OCI-LY1 (cell line): Measurements from ENCODE around the gene METTL21C.

Source experiments
- EZH2 ChIP-seq: fragments of 200-600 bp; sonication (generic), shearing (Covaris generic); IDR thresholded peaks from 2 replicates; pipeline ENCODE4 v1.8.0; 2017; ENCODE audit warnings: borderline replicate concordance, mixed run types, mild to moderate bottlenecking, antibody characterized with exemption, low read length, moderate library complexity, mixed read lengths
- TF ChIP-seq, protein P1 (sequence below): fragments of 200-600 bp; sonication (generic), shearing (Covaris generic); IDR thresholded peaks from 2 replicates; pipeline ENCODE4 v1.5.1; 2017; ENCODE audit warnings: mild to moderate bottlenecking, antibody characterized with exemption, low read length, moderate library complexity, mixed read lengths

DNA sequence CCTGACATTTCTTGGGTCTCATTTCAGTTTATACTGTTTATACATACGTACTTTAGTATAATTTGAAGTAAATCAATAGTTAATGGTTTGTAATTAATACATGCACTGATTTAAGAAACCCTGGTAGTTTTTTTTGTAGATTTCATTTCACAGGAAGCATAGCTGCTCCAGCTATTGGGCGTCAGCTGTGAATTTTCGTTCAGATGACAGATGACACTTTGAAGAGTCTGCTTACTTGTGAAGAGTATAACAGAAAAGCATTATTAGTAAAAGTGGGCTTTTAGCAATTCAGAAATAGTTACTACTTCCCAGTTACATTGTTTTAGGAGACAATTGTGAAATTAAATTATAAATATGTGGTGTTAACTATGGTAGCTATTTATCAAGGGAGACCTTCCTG lies 44.4 kb downstream of the METTL21C start:
- TF ChIP-seq, protein P1, sequence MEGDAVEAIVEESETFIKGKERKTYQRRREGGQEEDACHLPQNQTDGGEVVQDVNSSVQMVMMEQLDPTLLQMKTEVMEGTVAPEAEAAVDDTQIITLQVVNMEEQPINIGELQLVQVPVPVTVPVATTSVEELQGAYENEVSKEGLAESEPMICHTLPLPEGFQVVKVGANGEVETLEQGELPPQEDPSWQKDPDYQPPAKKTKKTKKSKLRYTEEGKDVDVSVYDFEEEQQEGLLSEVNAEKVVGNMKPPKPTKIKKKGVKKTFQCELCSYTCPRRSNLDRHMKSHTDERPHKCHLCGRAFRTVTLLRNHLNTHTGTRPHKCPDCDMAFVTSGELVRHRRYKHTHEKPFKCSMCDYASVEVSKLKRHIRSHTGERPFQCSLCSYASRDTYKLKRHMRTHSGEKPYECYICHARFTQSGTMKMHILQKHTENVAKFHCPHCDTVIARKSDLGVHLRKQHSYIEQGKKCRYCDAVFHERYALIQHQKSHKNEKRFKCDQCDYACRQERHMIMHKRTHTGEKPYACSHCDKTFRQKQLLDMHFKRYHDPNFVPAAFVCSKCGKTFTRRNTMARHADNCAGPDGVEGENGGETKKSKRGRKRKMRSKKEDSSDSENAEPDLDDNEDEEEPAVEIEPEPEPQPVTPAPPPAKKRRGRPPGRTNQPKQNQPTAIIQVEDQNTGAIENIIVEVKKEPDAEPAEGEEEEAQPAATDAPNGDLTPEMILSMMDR = no peak
- TF ChIP-seq EZH2 = no peak
